Fibroblast of mammary gland (primary cell): ENCODE data around the gene SLC25A47.

ENCODE experiments used
- DNase-seq: peaks from one replicate; pipeline ENCODE4 v3.0.0-alpha.2; 2010; ENCODE audit warnings: low read depth
- H3K4me3 ChIP-seq: 2 replicates; pipeline ENCODE4 v1.5.1; 2011; ENCODE audit warnings: low read depth, mild to moderate bottlenecking, low read length, moderate library complexity; ENCODE audit not compliant: control insufficient read depth
- CTCF ChIP-seq: conservative IDR thresholded peaks from 2 replicates; pipeline ENCODE4 v1.5.1; 2011; ENCODE audit warnings: low read depth, low read length, inconsistent platforms; ENCODE audit not compliant: control insufficient read depth, insufficient read depth

SLC25A47 gene

GRCh38 chr14:100312877-100313400 lies 10.2 kb upstream of the SLC25A47 start:
- H3K4me3 ChIP-seq = no peak overlapping the region
- no peak for TF ChIP-seq CTCF
- DNase-seq = no peak

GRCh38 chr14:100313464-100314230 lies 9.5 kb upstream of the SLC25A47 start:
- DNase-seq = no peak
- TF ChIP-seq CTCF = no peak

GRCh38 chr14:100314724-100315123 lies 8.4 kb upstream of the SLC25A47 start:
- H3K4me3 ChIP-seq = no peak overlapping the region
- no peak for TF ChIP-seq CTCF
- DNase-seq = no peak

More at GRCh38 chr14:100313464-100314230, 9.5 kb upstream of the SLC25A47 start:
- no peak overlapping the region for H3K4me3 ChIP-seq

GRCh38 chr14:100317389-100317788 lies 5.8 kb upstream of the SLC25A47 start:
- no peak for TF ChIP-seq CTCF
- DNase-seq = no peak
- H3K4me3 ChIP-seq = no peak overlapping the region

GRCh38 chr14:100317912-100318808 lies 5.0 kb upstream of the SLC25A47 start:
- DNase-seq = peak; percentile 49
- TF ChIP-seq CTCF = peak; percentile 58
- H3K4me3 ChIP-seq = peak overlapping the region; percentile 1

- no peak for TF ChIP-seq CTCF
- no peak overlapping the region for H3K4me3 ChIP-seq
- no peak for DNase-seq
These were observed 2.8 kb upstream of the SLC25A47 start for GRCh38 chr14:100320157-100320856.
